HepG2 (cell line): ENCODE data around the gene ANKRD6. TPM values are rescaled to one million over a fixed set of nuclear protein-coding genes. Genes with fewer than 3 reads are reported as not detected.

Source experiments
- ATAC-seq: fragments of 200-7000 bp; cut with Tn5 transposase; 3 replicates; pipeline ENCODE4 v1.9.1; 2020; ENCODE audit warnings: mild to moderate bottlenecking, moderate library complexity
- BruUV-seq: library from RNA; stranded (reverse); fragments of 400-500 nt; replicated peaks from 2 replicates; lab custom pipeline; 2021; lab: Mats Ljungman, UMichigan
- CTCF ChIA-PET: fragments of 300-600 bp; formaldehyde crosslinking; extraction: SDS; loops from one replicate; lab custom pipeline; 2021; ENCODE audit warnings: low total read pairs, inconsistent platforms, low intra/inter-chr PET ratio; lab: Yijun Ruan, JAX
- POLR2A ChIA-PET: fragments of 350-600 bp; sonication (Branson Sonifier 250); formaldehyde crosslinking; loops from one replicate; lab custom pipeline; 2020; ENCODE audit warnings: antibody characterized with exemption, inconsistent platforms; lab: Yijun Ruan, JAX
- DNase-seq: peaks from one replicate; pipeline ENCODE4 v3.0.0-alpha.2; 2015; ENCODE audit warnings: low spot score
- FAIRE-seq: peaks from 3 replicates; lab custom pipeline; 2011; peaks lifted over from hg19 to GRCh38; lab: Jason Lieb, UNC
- H2AFZ ChIP-seq: one replicate; pipeline ENCODE4 v1.6.1; 2011; ENCODE audit warnings: low read length, inconsistent platforms
- H3K27ac ChIP-seq: fragments of 300-600 bp; 3 replicates; pipeline ENCODE4 v1.8.0; 2011; ENCODE audit warnings: mixed run types, mild to moderate bottlenecking, mixed read lengths, low read length, inconsistent platforms; ENCODE audit not compliant: insufficient read depth; ENCODE audit errors: extremely low read length
- H3K27me3 ChIP-seq, 2 experiments: fragments of 200-600 bp in 1 of 2; 2 replicates in 1 of 2; 3 replicates in 1 of 2; pipeline versions ENCODE4 v1.6.0 to v1.8.0; 2011; ENCODE audit warnings: low read length in 2 of 2, mild to moderate bottlenecking in 2 of 2, moderate library complexity in 2 of 2, inconsistent platforms in 1 of 2; ENCODE audit not compliant: insufficient read depth in 2 of 2, control insufficient read depth in 1 of 2
- H3K36me3 ChIP-seq, 2 experiments: fragments of 200-600 bp in 1 of 2; replicated peaks in 1 of 2; 2 replicates in 1 of 2; 3 replicates in 1 of 2; pipeline versions ENCODE4 v1.5.1 to v1.8.0; 2011; ENCODE audit warnings: low read length in 2 of 2, inconsistent platforms in 1 of 2; ENCODE audit not compliant: insufficient read depth in 2 of 2, control insufficient read depth in 1 of 2
- H3K4me1 ChIP-seq: 2 replicates; pipeline ENCODE4 v1.5.1; 2012; ENCODE audit warnings: low read length, inconsistent platforms; ENCODE audit not compliant: insufficient read depth
- H3K4me2 ChIP-seq: 2 replicates; pipeline ENCODE4 v1.6.0; 2011; ENCODE audit warnings: low read depth, low read length, inconsistent platforms
- H3K4me3 ChIP-seq, 3 experiments: fragments of 200-600 bp in 1 of 3; sonication (generic), shearing (Covaris generic) in 1 of 3; replicated peaks in 1 of 3; 2 replicates each; pipeline ENCODE4 v1.5.1; 2011 to 2016; ENCODE audit warnings: low read length in 3 of 3, inconsistent platforms in 2 of 3, low read depth in 2 of 3, mild to moderate bottlenecking in 2 of 3, control low read depth in 1 of 3, mixed read lengths in 1 of 3; ENCODE audit not compliant: insufficient read depth in 1 of 3
- H3K79me2 ChIP-seq: one replicate; pipeline ENCODE4 v1.6.1; 2011; ENCODE audit warnings: low read length, inconsistent platforms; ENCODE audit not compliant: insufficient read depth
- H3K9ac ChIP-seq: 2 replicates; pipeline ENCODE4 v1.6.0; 2011; ENCODE audit warnings: mild to moderate bottlenecking, low read depth, low read length, inconsistent platforms; ENCODE audit not compliant: insufficient read depth
- H3K9me3 ChIP-seq: 2 replicates; pipeline ENCODE4 v1.5.1; 2012; ENCODE audit warnings: mild to moderate bottlenecking, low read length
- H4K20me1 ChIP-seq: 2 replicates; pipeline ENCODE4 v1.6.0; 2011; ENCODE audit warnings: inconsistent platforms, mild to moderate bottlenecking, low read length, moderate library complexity; ENCODE audit not compliant: insufficient read depth
- CAMTA2 ChIP-seq: sonication (generic); formaldehyde crosslinking; IDR thresholded peaks from 2 replicates; pipeline ENCODE4 v1.4.0; 2020; ENCODE audit warnings: mild to moderate bottlenecking, missing genetic modification reagents, borderline replicate concordance
- HMG20B ChIP-seq: conservative IDR thresholded peaks from 2 replicates; pipeline ENCODE4 v1.6.1; 2016; ENCODE audit warnings: missing genetic modification reagents, missing compliant biosample characterization
- ISL2 ChIP-seq: sonication (generic); formaldehyde crosslinking; IDR thresholded peaks from 2 replicates; pipeline ENCODE4 v1.5.0; 2020; ENCODE audit warnings: missing genetic modification reagents
- KAT8 ChIP-seq: IDR thresholded peaks from 2 replicates; pipeline ENCODE4 v1.6.1; 2016; ENCODE audit warnings: missing genetic modification reagents, missing compliant biosample characterization
- MXI1 ChIP-seq: IDR thresholded peaks from 3 replicates; pipeline ENCODE4 v1.6.1; 2012; ENCODE audit warnings: low read depth, low read length, inconsistent platforms, borderline replicate concordance
- NFKBIZ ChIP-seq: IDR thresholded peaks from 2 replicates; pipeline ENCODE4 v1.6.1; 2018; ENCODE audit warnings: missing genetic modification reagents, missing compliant biosample characterization
- PAXIP1 ChIP-seq: sonication (generic); formaldehyde crosslinking; conservative IDR thresholded peaks from 2 replicates; pipeline ENCODE4 v1.4.0; 2020; ENCODE audit warnings: mild to moderate bottlenecking, missing genetic modification reagents, moderate library complexity
- RBAK ChIP-seq: sonication (generic); formaldehyde crosslinking; IDR thresholded peaks from 2 replicates; pipeline ENCODE4 v1.5.1; 2020; ENCODE audit warnings: mild to moderate bottlenecking, missing genetic modification reagents
- REL ChIP-seq: sonication (generic); formaldehyde crosslinking; conservative IDR thresholded peaks from 2 replicates; pipeline ENCODE4 v1.8.0; 2022; ENCODE audit warnings: mild to moderate bottlenecking, missing genetic modification reagents, moderate library complexity
- RELA ChIP-seq: sonication (generic); formaldehyde crosslinking; IDR thresholded peaks from 2 replicates; pipeline ENCODE4 v1.4.0; 2020; ENCODE audit warnings: missing genetic modification reagents
- RNF219 ChIP-seq: sonication (generic); formaldehyde crosslinking; IDR thresholded peaks from 2 replicates; pipeline ENCODE4 v1.5.0; 2020; ENCODE audit warnings: mild to moderate bottlenecking, missing genetic modification reagents
- RORA ChIP-seq: sonication (generic); formaldehyde crosslinking; IDR thresholded peaks from 2 replicates; pipeline ENCODE4 v1.5.0; 2020; ENCODE audit warnings: mild to moderate bottlenecking, missing genetic modification reagents, moderate library complexity
- SP140L ChIP-seq: sonication (generic); formaldehyde crosslinking; IDR thresholded peaks from 2 replicates; pipeline ENCODE4 v1.4.0; 2020; ENCODE audit warnings: missing genetic modification reagents, borderline replicate concordance
- TBP ChIP-seq: sonication (generic); formaldehyde crosslinking; IDR thresholded peaks from 2 replicates; pipeline ENCODE4 v1.5.0; 2020; ENCODE audit warnings: missing genetic modification reagents
- TP53 ChIP-seq: sonication (generic); formaldehyde crosslinking; conservative IDR thresholded peaks from 2 replicates; pipeline ENCODE4 v1.4.0; 2020; ENCODE audit warnings: missing genetic modification reagents
- YEATS2 ChIP-seq: sonication (generic); formaldehyde crosslinking; IDR thresholded peaks from 2 replicates; pipeline ENCODE4 v1.4.0; 2020; ENCODE audit warnings: missing genetic modification reagents, borderline replicate concordance
- ZFP36L1 ChIP-seq: sonication (generic); formaldehyde crosslinking; IDR thresholded peaks from 2 replicates; pipeline ENCODE4 v1.8.0; 2022; ENCODE audit warnings: mild to moderate bottlenecking, missing genetic modification reagents, moderate library complexity
- ZNF724P ChIP-seq: sonication (generic); formaldehyde crosslinking; IDR thresholded peaks from 2 replicates; pipeline ENCODE4 v1.8.0; 2022; ENCODE audit warnings: missing genetic modification reagents, borderline replicate concordance
- WGBS: methylation state at CpG from one replicate; pipeline ENCODE4 v1.1.6; 2017; ENCODE audit warnings: low lambda C conversion rate; 5-methylcytosine and 5-hydroxymethylcytosine counted together
- in situ Hi-C: cut with HindIII; loops from 2 replicates; pipeline ENCODE4 v1.10.0; 2017; ENCODE audit warnings: low pct_unique_long_range_greater_than_20kb; ENCODE audit not compliant: extremely low pct_ligation_motif_present
- intact Hi-C: fragments of 100-400 bp; cut with micrococcal nuclease; formaldehyde crosslinking; loops from one replicate; pipeline ENCODE4 v1.10.0; 2022; ENCODE audit not compliant: unreplicated experiment
- polyA plus RNA-seq, 8 experiments: library from polyadenylated mRNA; depleted of rRNA in 3 of 8; stranded (reverse) in 7 of 8; unstranded in 1 of 8; fragments of >200 nt; fragmentation: Illumina TruSeq in 4 of 8; extraction: Trizol in 4 of 8; gene quantifications; 2 replicates each; pipeline versions ENCODE4 v1.2.1 to v1.2.3, GENCODE V29; 2011 to 2016; ENCODE audit warnings: low read depth in 4 of 8, missing spikeins in 1 of 8, mixed read lengths in 1 of 8; ENCODE audit not compliant: insufficient read depth in 1 of 8
- total RNA-seq, 5 experiments: library from RNA; depleted of rRNA; stranded (reverse); fragments of >200 nt; fragmentation: Illumina TruSeq; extraction: Trizol; gene quantifications; 2 replicates each; pipeline ENCODE4 v1.2.3, GENCODE V29; 2016; ENCODE audit warnings: low read depth in 1 of 5

Gene ANKRD6
- total and polyA plus RNA-seq, 2 of the 13 experiments (the other 11 are each of a cell fraction or from before 2014, with no cell fraction given): 0.18 to 0.36 TPM

GRCh38 chr6:89388846-89389245 is 44.1 kb upstream of the ANKRD6 start:
- Histone ChIP-seq H3K4me1 (no peaks in the 10 kb centered on the region), H3K9me3 (no peaks in the 10 kb centered on the region), H3K27me3 (no peaks in the 10 kb centered on the region), H3K4me3 (no peak overlapping the region), H3K79me2 (no peaks in the 10 kb centered on the region), H2AFZ (no peak overlapping the region), H3K36me3 (no peaks in the 10 kb centered on the region), H3K9ac (no peak overlapping the region), H3K27ac (no peak overlapping the region), H3K4me2 (no peak overlapping the region), H4K20me1 (no peaks in the 10 kb centered on the region)
- in situ Hi-C loops (no loop called here), intact Hi-C loops (no loop called here)
- WGBS: 57% methylated on average over 6 of the region's 6 CpGs
- DNase-seq (no peak), ATAC-seq (no peak), FAIRE-seq (no peak)
- POLR2A ChIA-PET: no interaction called here
- BruUV-seq: no TSS peak
- TF ChIP-seq TP53 (no peak), RELA (CRISPR knock-in tag) (no peak), PAXIP1 (CRISPR knock-in tag) (no peak), ISL2 (CRISPR knock-in tag) (no peak), REL (CRISPR knock-in tag) (no peak), KAT8 (CRISPR knock-in tag) (no peak), HMG20B (CRISPR knock-in tag) (no peak), RNF219 (CRISPR knock-in tag) (no peak), RORA (CRISPR knock-in tag) (no peak), SP140L (CRISPR knock-in tag) (no peak), RBAK (CRISPR knock-in tag) (no peak), YEATS2 (CRISPR knock-in tag) (no peak), MXI1 (no peak), ZNF724P (CRISPR knock-in tag) (no peak), TBP (CRISPR knock-in tag) (no peak), ZFP36L1 (CRISPR knock-in tag) (no peak), NFKBIZ (CRISPR knock-in tag) (no peak), CAMTA2 (CRISPR knock-in tag) (no peak)
- CTCF ChIA-PET: no interaction called here
